ENCODE data around the gene C1QL4.

Gene C1QL4

DNA sequence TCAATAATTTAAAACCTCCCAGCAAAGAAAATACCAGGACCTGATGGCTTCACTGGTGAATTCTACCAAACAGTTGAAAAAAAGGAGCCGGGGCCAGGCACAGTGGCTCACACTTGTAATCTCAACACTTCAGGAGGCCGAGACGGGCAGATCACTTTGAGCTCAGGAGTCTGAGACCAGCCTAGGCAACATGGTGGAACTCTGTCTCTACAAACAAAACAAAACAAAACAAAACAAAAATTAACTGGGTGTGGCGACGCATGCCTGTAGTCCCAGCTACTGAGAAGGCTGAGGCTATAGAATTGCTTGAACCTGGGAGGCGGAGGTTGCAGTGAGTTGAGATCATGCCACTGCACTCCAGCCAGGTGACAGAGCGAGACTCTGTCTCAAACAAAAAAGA is 27.6 kb downstream of the C1QL4 start:
- Mint-ChIP-seq H3K4me1 (no peaks in the 10 kb centered on the region), H3K4me3 (no peak overlapping the region), H3K27ac (no peak overlapping the region), H3K9me3 (no peaks in the 10 kb centered on the region), H3K27me3 (peaks cover 48% of the 10 kb centered on the region)
- no peak for ATAC-seq
- DNase-seq: no peak

DNA sequence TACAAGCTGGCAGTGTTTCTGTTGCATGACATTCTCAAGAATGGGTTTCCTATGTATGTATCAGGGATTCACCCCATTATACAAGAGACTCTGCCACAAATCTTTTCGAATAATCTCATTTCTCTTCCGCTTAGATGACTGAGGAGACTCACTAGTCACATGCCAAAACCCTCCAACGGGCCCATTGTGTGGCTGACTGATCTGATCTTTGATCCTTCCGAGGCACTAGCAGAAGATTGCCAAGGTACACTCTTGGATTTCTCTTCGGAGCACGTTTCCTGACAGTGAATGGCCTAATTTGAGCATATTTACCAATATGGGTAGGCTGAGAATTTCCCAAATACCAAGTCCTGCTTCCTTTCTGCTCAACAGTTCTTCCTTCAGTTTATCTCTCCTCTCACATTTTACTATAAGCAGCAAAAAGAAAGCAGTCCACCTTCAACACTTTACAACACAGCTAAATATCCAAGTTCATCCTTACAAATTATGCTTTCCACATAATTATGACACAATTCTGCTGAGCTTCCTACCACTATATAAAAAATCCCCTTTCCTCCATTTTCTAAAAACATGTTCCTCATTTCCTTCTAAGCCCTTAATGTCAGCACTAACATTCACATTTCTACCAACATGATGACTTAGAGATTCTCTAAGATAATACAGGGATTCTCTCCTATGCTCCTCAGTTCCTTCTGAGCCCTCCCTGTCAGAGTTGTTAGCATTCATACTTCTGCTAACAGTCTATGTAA is 31.1 kb downstream of the C1QL4 start:
- H3K27me3 Mint-ChIP-seq: peaks cover 67% of the 10 kb centered on the region
- no peak overlapping the region for H3K4me3 Mint-ChIP-seq

DNA sequence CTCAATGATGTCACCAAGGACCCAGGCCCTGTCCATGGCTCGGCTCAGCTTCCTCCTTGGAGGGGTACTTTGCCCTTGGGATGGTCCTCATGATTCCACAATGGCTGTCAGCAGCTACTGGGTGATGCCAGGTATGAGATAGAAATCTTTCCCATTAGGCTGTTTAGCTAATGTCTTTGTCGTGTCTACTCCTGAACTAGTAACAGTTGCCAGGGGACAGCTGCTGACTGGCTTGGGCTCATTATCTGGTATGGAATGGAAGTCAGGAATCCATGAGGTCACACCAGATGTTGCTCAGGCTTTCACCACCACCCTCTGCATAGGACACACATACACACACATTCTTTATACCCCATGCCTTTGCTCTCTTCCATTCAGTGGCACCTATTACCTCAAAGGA is 32.8 kb downstream of the C1QL4 start:
- ATAC-seq (no peak), DNase-seq (no peak)
- Mint-ChIP-seq H3K27ac (no peak overlapping the region), H3K9me3 (no peaks in the 10 kb centered on the region), H3K4me1 (no peaks in the 10 kb centered on the region), H3K4me3 (no peak overlapping the region), H3K27me3 (peaks cover 70% of the 10 kb centered on the region)

More for the DNA sequence above, 31.1 kb downstream of the C1QL4 start:
- no peaks in the 10 kb centered on the region for H3K9me3 Mint-ChIP-seq
- ATAC-seq: no peak
- DNase-seq: no peak
- H3K27ac Mint-ChIP-seq: no peak overlapping the region
- H3K4me1 Mint-ChIP-seq: no peaks in the 10 kb centered on the region

DNA sequence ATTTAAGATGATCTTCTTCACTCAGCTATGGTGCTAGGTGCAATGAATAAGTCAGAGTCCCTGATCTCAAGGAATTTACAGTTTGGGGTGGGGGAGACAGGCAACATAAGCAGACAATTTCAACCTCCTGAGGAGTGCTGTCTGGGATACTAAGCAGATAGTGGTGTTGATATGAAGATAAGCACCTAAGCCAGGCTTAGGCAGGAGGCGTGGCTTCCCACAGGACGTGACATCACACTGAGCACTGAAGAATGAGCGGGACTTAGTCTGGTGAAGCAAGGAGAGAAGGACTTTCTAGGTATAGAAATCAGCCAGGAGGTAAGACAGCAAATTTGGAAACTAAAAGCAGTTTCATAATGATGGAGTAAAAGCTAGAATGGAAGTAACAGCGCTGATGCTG is 35.2 kb downstream of the C1QL4 start:
- no peaks in the 10 kb centered on the region for H3K9me3 Mint-ChIP-seq
- H3K4me3 Mint-ChIP-seq: no peak overlapping the region
- peaks cover 72% of the 10 kb centered on the region for H3K27me3 Mint-ChIP-seq
- H3K27ac Mint-ChIP-seq: no peak overlapping the region
- ATAC-seq: no peak
- no peak for DNase-seq
- H3K4me1 Mint-ChIP-seq: peaks cover 14% of the 10 kb centered on the region

DNA sequence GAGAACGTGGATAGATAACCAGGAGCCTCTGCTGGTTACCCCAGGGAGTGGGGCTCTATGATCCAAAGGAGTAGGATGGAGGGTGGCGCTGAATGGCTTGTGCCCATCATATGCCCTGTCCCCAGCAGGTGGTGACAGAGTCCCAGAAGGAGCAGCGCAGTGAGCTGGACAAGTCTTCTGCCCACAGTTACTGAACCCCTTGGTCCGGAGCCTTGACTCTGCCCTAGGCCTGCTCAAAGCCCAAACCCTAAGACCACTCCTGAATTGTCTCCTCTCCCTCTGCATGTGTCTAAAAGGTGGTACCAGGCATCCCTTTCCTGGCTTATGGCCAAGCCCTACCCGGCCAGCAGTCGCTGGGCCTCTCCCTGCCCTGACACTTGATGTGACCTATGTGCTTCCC is 38.8 kb downstream of the C1QL4 start:
- no peak for DNase-seq
- peaks cover 85% of the 10 kb centered on the region for H3K27me3 Mint-ChIP-seq
- no peaks in the 10 kb centered on the region for H3K9me3 Mint-ChIP-seq
- no peak overlapping the region for H3K27ac Mint-ChIP-seq
- peak; percentile 31 for ATAC-seq
- peaks cover 28% of the 10 kb centered on the region for H3K4me1 Mint-ChIP-seq
- H3K4me3 Mint-ChIP-seq: peak overlapping the region in 1 of 2 donors; percentile 72

DNA sequence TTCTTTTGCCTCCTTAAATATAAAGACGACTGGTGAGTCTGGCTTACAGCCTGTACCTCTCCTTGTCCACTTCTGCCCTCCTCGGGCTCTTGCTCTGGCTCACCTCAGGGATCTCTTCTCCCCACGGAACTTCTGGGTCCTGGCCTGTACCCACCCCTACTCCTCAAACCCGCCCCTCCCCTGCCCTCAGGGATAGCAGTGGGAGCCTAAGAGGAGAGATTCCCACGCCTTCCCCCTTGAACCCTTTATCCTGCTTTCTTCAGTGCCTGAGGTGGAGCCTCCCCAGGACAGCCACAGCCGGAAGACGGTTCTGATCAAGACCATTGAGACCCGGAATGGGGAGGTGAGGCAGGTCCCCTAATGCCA is 39.3 kb downstream of the C1QL4 start:
- Mint-ChIP-seq H3K27me3 (peaks cover 85% of the 10 kb centered on the region), H3K4me3 (peak overlapping the region; percentile 66 to 72)
- peak; percentile 10 for ATAC-seq

DNA sequence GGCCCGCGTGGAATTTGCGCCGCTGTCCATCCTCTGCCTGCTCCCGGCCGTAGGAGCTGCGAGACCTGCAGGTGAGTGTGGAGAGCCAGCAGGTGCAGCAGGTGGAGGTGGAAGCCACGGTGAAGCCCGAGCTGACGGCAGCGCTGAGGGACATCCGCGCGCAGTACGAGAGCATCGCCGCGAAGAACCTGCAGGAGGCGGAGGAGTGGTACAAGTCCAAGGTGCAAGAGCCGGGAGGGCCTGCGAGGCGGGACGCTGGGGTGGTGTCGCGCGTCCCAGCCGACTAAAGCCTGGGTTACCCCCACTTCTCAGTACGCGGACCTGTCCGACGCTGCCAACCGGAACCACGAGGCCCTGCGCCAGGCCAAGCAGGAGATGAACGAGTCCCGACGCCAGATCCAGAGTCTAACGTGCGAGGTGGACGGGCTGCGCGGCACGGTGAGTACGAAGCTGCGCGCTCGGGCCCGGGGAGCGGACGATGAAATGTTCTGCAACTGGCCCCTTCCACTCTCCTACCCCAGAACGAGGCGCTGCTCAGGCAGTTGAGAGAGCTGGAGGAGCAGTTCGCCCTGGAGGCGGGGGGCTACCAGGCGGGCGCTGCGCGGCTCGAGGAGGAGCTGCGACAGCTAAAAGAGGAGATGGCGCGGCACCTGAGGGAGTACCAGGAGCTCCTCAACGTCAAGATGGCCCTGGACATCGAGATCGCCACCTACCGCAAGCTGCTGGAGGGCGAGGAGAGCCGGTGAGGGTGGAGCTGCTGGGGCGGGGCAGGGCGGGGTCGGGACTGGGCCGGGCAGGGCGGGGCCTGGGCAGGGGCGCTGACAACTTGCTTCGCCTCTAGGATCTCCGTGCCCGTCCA is 39.9 kb downstream of the C1QL4 start:
- H3K4me1 Mint-ChIP-seq: peaks cover 28% of the 10 kb centered on the region
- H3K27ac Mint-ChIP-seq: no peak overlapping the region
- ATAC-seq (peak; percentile 65), DNase-seq (peak; percentile 28 to 31)
- H3K27me3 Mint-ChIP-seq: peaks cover 87% of the 10 kb centered on the region
- no peaks in the 10 kb centered on the region for H3K9me3 Mint-ChIP-seq
- H3K4me3 Mint-ChIP-seq: peak overlapping the region; percentile 66 to 73

More for the DNA sequence above, 39.3 kb downstream of the C1QL4 start:
- Mint-ChIP-seq H3K4me1 (peaks cover 28% of the 10 kb centered on the region), H3K27ac (no peak overlapping the region), H3K9me3 (no peaks in the 10 kb centered on the region)
- DNase-seq: no peak

DNA sequence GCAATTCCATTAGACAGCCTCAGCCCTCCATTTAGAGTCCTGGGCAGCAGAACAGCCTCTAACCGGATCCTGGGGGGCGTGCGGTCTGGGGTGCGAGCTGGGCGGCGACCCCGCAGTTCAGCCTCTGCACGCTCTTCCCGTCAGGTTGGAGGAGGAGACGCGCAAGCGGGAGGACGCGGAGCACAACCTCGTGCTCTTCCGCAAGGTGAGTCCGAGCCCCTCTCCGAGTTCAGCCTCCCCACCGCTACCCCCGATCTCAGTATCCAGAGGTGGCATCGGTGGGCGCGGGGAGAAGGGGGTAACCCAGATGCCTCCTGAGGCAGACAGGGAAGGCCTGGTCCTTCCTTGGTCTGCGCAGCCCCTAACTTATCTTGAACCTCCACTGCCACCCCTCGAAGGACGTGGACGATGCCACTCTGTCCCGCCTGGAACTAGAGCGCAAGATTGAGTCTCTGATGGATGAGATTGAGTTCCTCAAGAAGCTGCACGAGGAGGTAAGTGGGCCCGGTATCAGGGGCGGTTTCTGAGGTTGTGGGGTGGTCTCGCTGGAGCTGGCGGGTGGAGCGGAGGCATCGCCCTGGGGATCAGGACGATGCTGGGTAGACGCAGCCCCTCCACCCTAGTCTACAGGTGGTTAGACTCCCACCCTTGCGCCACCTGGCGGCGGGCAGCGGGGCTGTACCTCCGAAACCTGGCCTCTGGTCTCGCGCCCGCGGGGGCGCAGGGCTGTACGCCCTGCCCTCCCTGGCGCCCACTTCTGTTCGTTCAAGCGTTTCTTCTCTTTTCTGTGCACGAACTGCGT is 40.8 kb downstream of the C1QL4 start:
- Mint-ChIP-seq H3K4me3 (peak overlapping the region; percentile 66 to 73), H3K4me1 (peaks cover 28% of the 10 kb centered on the region), H3K27me3 (peaks cover 87% of the 10 kb centered on the region), H3K27ac (no peak overlapping the region), H3K9me3 (no peaks in the 10 kb centered on the region)
- ATAC-seq: peak; percentile 85
- peak; percentile 68 to 71 for DNase-seq

DNA sequence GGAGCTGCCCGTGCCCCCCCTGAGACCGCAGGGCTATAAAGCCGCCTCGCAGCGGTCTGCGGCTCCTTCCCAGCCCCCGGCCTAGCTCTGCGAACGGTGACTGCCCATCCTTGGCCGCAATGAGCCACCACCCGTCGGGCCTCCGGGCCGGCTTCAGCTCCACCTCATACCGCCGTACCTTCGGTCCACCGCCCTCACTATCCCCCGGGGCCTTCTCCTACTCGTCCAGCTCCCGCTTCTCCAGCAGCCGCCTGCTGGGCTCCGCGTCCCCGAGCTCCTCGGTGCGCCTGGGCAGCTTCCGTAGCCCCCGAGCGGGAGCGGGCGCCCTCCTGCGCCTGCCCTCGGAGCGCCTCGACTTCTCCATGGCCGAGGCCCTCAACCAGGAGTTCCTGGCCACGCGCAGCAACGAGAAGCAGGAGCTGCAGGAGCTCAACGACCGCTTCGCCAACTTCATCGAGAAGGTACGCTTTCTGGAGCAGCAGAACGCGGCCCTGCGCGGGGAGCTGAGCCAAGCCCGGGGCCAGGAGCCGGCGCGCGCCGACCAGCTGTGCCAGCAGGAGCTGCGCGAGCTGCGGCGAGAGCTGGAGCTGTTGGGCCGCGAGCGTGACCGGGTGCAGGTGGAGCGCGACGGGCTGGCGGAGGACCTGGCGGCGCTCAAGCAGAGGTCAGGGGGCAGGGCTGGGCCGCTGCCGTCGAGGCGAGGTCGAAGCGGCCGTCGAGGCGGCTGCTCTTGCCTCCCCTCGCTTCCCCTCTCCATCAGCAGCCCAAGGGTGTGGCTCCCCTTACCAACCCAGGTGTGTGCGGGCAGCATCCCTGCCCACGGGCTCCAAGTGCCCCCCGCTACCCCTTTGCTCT is 41.7 kb downstream of the C1QL4 start, which contains the start of gene PRPH:
PRPH (plus strand) TSS at position 66 of the 855 bp plus-strand sequence; CDS start at position 120, 54 bp downstream.
- H3K27me3 Mint-ChIP-seq: peaks cover 84% of the 10 kb centered on the region

DNA sequence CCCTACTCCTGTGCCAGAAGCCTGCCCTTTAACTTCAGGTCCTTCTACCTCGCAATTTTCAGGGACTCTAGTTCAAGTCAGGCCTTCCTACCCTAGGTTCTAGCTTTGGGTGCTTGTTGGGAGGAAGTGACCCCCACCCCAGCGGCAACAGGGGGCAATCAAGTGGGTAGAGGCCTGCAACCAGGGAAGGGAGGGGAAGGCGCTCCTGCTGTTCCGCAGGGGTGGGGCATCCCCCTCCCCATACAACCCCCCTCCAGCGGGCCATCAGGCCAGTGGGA is 42.2 kb downstream of the C1QL4 start:
- H3K27ac Mint-ChIP-seq: no peak overlapping the region
- ATAC-seq (no peak), DNase-seq (no peak)
- H3K9me3 Mint-ChIP-seq: no peaks in the 10 kb centered on the region
- H3K4me3 Mint-ChIP-seq: no peak overlapping the region
- H3K27me3 Mint-ChIP-seq: peaks cover 84% of the 10 kb centered on the region
- H3K4me1 Mint-ChIP-seq: peaks cover 28% of the 10 kb centered on the region

More for the DNA sequence above, 41.7 kb downstream of the C1QL4 start, which contains the start of gene PRPH:
- Mint-ChIP-seq H3K4me3 (peak within 1 kb of the TSS in 1 of 2 donors; percentile 48), H3K4me1 (peaks cover 28% of the 10 kb centered on the region), H3K9me3 (no peaks in the 10 kb centered on the region), H3K27ac (no peak within 1 kb of the TSS)
- ATAC-seq: no peak
- no peak for DNase-seq

DNA sequence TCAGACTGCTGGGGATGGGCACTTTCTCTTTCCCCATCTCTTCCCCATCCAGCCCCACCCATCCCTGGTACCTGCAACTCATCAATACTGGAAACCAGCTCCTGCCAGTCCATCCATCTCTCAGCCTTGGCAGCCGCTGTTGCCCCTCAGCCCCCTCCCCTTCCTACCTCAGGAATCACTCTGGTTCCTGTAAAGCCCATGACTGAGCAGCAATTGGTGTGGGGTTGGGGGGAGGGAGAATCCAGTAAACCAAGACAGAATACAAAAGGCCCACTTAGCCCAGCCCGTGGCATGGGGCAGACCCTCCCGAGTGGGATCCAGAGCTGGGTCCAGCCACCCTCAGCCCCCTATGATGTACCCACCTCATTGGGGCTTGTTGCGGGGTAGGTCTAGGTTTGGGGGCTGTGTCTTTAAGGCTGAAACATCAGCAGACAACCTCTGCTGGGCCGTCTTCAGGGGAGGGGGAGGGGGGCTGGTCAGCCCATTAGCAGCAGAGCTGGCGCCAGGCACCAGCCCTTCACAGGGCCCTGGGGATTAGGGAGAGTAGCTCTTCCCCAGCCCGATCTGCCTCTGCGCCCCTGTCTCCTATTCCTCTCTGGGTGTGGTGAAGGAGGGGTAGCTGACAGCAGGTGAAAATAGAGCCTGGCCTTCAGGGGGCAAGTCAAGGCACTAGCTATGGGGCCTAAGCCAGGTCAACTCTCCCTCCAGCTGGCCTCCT is 42.7 kb downstream of the C1QL4 start:
- DNase-seq (no peak), ATAC-seq (no peak)
- Mint-ChIP-seq H3K9me3 (no peaks in the 10 kb centered on the region), H3K27ac (no peak overlapping the region), H3K4me1 (peaks cover 28% of the 10 kb centered on the region), H3K4me3 (no peak overlapping the region), H3K27me3 (peaks cover 82% of the 10 kb centered on the region)

DNA sequence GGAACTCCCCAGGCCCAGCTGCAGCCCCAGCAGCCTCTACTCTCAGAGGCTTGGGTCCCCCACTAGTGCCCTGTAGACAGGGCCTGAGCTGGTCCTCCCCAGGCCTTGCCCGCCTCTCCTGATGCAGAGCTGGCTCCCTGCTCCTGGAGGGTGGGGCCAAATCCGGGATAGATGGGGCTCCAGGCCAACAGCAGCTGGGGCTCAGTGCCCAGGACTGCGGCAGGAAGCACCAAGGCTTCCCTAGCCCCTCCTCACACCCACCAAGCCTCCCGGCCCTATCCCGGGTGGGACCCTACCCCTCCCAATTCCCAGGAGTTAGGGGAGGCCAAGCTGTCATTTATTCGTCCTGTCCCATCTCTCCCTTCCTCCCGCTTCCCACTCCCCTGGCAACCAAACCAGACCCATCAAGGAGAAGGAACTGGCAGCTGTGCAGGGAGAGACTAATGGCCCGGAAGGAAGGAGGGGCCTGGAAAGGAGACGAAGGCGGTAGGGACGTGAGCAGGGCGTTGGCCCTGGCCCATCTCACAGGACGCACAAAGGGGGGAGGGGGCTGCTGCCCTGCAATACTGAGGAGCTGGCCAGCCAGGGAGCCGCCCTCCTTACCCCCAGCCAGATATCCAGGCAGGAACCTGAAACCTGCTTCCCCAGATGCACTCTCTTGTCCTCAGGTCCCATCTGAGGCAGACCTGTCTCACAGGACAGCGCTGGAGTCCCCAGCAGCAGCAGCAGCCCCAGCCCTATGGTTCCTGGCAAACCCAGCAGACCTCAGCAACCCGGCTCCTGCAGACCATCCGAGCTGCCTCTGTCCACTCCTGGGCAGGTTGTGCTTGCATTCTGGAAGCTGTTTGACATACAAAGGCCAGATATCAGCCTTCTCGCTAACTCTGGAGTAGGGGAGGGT is 43.7 kb downstream of the C1QL4 start:
- ATAC-seq: no peak
- no peak overlapping the region for H3K4me3 Mint-ChIP-seq
- no peak overlapping the region for H3K27ac Mint-ChIP-seq
- H3K27me3 Mint-ChIP-seq: peaks cover 82% of the 10 kb centered on the region
- H3K4me1 Mint-ChIP-seq: peaks cover 28% of the 10 kb centered on the region
- DNase-seq: no peak
- H3K9me3 Mint-ChIP-seq: no peaks in the 10 kb centered on the region

DNA sequence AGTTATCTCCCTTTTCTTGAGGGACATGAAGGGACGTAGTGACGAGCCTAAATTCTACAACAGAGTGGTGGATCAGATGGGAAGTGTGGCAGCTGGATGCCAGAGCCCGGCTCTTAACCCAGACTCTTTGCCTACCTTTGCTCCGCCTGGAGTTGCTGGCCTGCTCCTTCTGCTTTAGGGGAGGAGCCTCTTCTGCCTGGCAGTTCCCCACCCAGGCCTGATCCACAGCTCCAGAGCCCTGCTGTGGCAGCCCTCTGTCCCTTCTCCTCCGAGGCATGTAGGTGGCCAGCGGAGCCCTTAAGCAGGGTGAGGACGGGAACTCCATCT is 44.3 kb downstream of the C1QL4 start:
- Mint-ChIP-seq H3K4me1 (peaks cover 24% of the 10 kb centered on the region), H3K27ac (no peak overlapping the region), H3K27me3 (peaks cover 82% of the 10 kb centered on the region), H3K9me3 (no peaks in the 10 kb centered on the region), H3K4me3 (no peak overlapping the region)
- no peak for DNase-seq
- no peak for ATAC-seq
